SK-N-SH treated with all-trans-retinoic acid at 6 μM for 48 hours (cell line): ENCODE measurements around the gene FBXO31.

Source experiments
- ATAC-seq: fragments of 200-7000 bp; cut with Tn5 transposase; 3 replicates; pipeline ENCODE4 v1.9.1; 2020; ENCODE audit warnings: mild to moderate bottlenecking, moderate library complexity
- ARNTL ChIP-seq: fragments of 450-650 bp; formaldehyde crosslinking; IDR thresholded peaks from 2 replicates; pipeline ENCODE4 v1.5.0; 2020; ENCODE audit warnings: low read depth, mild to moderate bottlenecking, moderate library complexity, borderline replicate concordance
- BACH2 ChIP-seq: fragments of 250-450 bp; sonication (Bioruptor Pico); IDR thresholded peaks from 2 replicates; pipeline ENCODE4 v1.9.0; 2021; ENCODE audit warnings: mild to moderate bottlenecking, borderline replicate concordance
- CSDC2 ChIP-seq: fragments of 250-450 bp; sonication (Bioruptor Pico); IDR thresholded peaks from 2 replicates; pipeline ENCODE4 v1.5.0; 2020; ENCODE audit warnings: mild to moderate bottlenecking, moderate library complexity
- ESRRG ChIP-seq: fragments of 250-450 bp; sonication (Bioruptor Pico); IDR thresholded peaks from 2 replicates; pipeline ENCODE4 v1.6.1; 2021; ENCODE audit warnings: mild to moderate bottlenecking
- ISL1 ChIP-seq: fragments of 250-450 bp; sonication (Bioruptor Pico); IDR thresholded peaks from 2 replicates; pipeline ENCODE4 v2.1.2; 2022; ENCODE audit warnings: mild to moderate bottlenecking, moderate library complexity
- RARB ChIP-seq: fragments of 250-450 bp; sonication (Bioruptor Pico); IDR thresholded peaks from 2 replicates; pipeline ENCODE4 v1.8.0; 2021; ENCODE audit warnings: mild to moderate bottlenecking, moderate library complexity
- TOX ChIP-seq: fragments of 250-450 bp; sonication (Bioruptor Pico); IDR thresholded peaks from 2 replicates; pipeline ENCODE4 v1.8.0; 2021; ENCODE audit warnings: mild to moderate bottlenecking, moderate library complexity, borderline replicate concordance
- ZC3H10 ChIP-seq: fragments of 250-450 bp; sonication (Bioruptor Pico); IDR thresholded peaks from 2 replicates; pipeline ENCODE4 v1.5.1; 2021; ENCODE audit warnings: mild to moderate bottlenecking, moderate library complexity
- ZFP3 ChIP-seq: fragments of 250-450 bp; sonication (Bioruptor Pico); IDR thresholded peaks from 2 replicates; pipeline ENCODE4 v1.5.0; 2020; ENCODE audit warnings: mild to moderate bottlenecking, moderate library complexity
- ZFP30 ChIP-seq: fragments of 450-650 bp; formaldehyde crosslinking; IDR thresholded peaks from 2 replicates; pipeline ENCODE4 v1.5.0; 2022; ENCODE audit warnings: mild to moderate bottlenecking, moderate library complexity
- ZNF565 ChIP-seq: fragments of 450-650 bp; formaldehyde crosslinking; conservative IDR thresholded peaks from 2 replicates; pipeline ENCODE4 v1.5.0; 2020; ENCODE audit warnings: low read depth, mild to moderate bottlenecking, moderate library complexity
- TF ChIP-seq, protein P1 (sequence below): fragments of 250-450 bp; sonication (Bioruptor Pico); IDR thresholded peaks from 2 replicates; pipeline ENCODE4 v1.8.0; 2021; ENCODE audit warnings: low read depth, mild to moderate bottlenecking, moderate library complexity, borderline replicate concordance
- TF ChIP-seq, protein P2 (sequence below): fragments of 250-450 bp; sonication (Bioruptor Pico); IDR thresholded peaks from 2 replicates; pipeline ENCODE4 v1.5.1; 2021; ENCODE audit warnings: mild to moderate bottlenecking, moderate library complexity
- TF ChIP-seq, protein P3 (sequence below): fragments of 250-450 bp; sonication (Bioruptor Pico); IDR thresholded peaks from 2 replicates; pipeline ENCODE4 v1.5.1; 2020; ENCODE audit warnings: low read depth, mild to moderate bottlenecking, moderate library complexity
- TF ChIP-seq, protein P4 (sequence below): fragments of 250-450 bp; sonication (Bioruptor Pico); IDR thresholded peaks from 2 replicates; pipeline ENCODE4 v1.8.0; 2020; ENCODE audit warnings: mild to moderate bottlenecking, moderate library complexity, borderline replicate concordance
- TF ChIP-seq, protein P5 (sequence below): fragments of 250-450 bp; sonication (Bioruptor Pico); IDR thresholded peaks from 2 replicates; pipeline ENCODE4 v1.5.0; 2020; ENCODE audit warnings: mild to moderate bottlenecking, moderate library complexity

FBXO31 gene

DNA sequence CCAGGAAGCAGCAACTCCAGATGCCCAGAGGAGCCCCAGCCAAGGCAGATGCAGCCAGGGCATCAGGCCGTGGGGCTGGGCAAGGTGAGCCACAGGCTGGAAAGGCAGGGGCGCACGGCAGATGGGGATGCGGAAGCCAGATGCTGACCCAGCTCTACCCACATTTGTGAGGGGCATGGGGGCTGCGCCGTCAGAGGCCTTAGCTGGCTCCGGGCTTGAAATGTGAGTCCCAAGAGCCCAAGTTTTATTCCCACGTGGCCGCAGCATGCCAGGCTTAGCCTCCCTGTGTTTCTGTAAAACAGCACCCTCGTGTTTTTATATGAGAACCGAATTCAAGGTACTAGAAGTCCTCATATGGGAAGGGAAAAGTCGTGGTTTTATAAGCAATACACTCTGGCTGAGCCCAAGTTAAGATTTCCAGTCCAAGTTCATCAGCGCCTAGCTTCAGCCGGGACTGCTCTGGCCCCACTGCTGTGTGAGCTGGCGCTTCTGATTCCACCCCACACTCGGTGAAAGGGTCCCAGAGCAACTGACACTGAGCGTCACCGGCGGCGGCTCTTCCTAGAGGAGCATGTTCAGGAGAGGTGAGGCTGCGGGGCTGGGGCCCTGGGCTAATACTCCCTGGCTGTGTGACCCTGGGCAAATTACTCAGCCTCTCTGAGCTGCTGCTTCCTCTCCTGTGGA is 59.7 kb downstream of the FBXO31 start:
- ATAC-seq: no peak
- TF ChIP-seq, protein P1, sequence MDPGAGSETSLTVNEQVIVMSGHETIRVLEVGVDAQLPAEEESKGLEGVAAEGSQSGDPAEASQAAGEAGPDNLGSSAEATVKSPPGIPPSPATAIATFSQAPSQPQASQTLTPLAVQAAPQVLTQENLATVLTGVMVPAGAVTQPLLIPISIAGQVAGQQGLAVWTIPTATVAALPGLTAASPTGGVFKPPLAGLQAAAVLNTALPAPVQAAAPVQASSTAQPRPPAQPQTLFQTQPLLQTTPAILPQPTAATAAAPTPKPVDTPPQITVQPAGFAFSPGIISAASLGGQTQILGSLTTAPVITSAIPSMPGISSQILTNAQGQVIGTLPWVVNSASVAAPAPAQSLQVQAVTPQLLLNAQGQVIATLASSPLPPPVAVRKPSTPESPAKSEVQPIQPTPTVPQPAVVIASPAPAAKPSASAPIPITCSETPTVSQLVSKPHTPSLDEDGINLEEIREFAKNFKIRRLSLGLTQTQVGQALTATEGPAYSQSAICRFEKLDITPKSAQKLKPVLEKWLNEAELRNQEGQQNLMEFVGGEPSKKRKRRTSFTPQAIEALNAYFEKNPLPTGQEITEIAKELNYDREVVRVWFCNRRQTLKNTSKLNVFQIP (CRISPR knock-in tag): no peak
- TF ChIP-seq ZC3H10 (CRISPR knock-in tag): no peak
- TF ChIP-seq ISL1 (CRISPR knock-in tag): no peak
- TF ChIP-seq, protein P2, sequence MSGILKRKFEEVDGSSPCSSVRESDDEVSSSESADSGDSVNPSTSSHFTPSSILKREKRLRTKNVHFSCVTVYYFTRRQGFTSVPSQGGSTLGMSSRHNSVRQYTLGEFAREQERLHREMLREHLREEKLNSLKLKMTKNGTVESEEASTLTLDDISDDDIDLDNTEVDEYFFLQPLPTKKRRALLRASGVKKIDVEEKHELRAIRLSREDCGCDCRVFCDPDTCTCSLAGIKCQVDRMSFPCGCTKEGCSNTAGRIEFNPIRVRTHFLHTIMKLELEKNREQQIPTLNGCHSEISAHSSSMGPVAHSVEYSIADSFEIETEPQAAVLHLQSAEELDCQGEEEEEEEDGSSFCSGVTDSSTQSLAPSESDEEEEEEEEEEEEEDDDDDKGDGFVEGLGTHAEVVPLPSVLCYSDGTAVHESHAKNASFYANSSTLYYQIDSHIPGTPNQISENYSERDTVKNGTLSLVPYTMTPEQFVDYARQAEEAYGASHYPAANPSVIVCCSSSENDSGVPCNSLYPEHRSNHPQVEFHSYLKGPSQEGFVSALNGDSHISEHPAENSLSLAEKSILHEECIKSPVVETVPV (CRISPR knock-in tag): no peak
- no peak for TF ChIP-seq TOX (CRISPR knock-in tag)
- TF ChIP-seq ESRRG (CRISPR knock-in tag): no peak
- TF ChIP-seq, all 23 proteins: peak for 0

DNA sequence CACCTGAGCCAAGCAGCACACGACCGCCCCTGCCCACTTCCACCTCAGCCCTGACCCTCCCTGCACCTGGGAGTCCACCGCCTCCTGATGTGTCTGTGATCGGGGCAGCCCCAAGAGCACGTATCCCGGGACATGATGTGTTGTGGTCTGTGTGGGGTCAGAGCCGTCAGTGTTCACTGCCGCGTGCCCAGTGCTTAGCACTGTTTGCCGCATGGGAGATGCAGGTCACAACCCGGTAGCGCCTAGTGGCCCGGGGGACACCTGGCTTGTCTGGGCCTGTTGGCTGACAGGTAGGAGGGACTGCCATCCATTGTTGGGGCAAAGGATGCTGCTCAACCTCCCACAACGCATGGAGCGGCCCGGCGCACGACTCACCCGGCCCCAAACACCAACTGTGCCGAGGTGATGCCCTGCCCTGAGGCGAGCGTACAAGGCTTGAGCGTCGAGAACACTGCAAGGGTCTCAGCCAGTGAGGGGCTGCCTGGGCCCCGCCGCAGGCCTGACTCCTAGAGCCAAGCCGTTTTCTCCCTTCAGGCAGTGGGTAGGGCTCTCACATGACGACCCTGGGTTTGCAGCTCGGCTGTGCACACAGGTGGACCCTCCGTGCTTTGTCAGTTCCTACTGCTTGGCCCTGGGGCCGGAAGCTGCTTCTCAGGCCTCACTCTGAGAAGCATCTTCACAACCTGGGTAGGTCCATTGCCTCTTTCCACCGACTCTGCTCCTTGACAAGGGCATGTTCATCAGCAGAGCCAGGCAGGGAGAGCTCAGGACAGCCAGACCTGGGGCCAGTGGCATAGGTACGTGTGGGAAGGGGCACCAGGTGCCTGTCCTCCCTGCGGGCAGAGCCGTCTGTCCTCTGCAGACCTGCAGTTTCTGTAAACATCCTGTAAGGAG is 60.5 kb downstream of the FBXO31 start:
- TF ChIP-seq ZNF565 (CRISPR knock-in tag): no peak
- TF ChIP-seq ZFP30 (CRISPR knock-in tag): no peak
- no peak for TF ChIP-seq ESRRG (CRISPR knock-in tag)
- TF ChIP-seq, protein P2 (CRISPR knock-in tag): no peak
- no peak for TF ChIP-seq CSDC2 (CRISPR knock-in tag)
- TF ChIP-seq, protein P3, sequence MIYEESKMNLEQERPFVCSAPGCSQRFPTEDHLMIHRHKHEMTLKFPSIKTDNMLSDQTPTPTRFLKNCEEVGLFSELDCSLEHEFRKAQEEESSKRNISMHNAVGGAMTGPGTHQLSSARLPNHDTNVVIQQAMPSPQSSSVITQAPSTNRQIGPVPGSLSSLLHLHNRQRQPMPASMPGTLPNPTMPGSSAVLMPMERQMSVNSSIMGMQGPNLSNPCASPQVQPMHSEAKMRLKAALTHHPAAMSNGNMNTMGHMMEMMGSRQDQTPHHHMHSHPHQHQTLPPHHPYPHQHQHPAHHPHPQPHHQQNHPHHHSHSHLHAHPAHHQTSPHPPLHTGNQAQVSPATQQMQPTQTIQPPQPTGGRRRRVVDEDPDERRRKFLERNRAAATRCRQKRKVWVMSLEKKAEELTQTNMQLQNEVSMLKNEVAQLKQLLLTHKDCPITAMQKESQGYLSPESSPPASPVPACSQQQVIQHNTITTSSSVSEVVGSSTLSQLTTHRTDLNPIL (CRISPR knock-in tag): no peak
- TF ChIP-seq, all 23 proteins: peak for 0
- no peak for ATAC-seq

DNA sequence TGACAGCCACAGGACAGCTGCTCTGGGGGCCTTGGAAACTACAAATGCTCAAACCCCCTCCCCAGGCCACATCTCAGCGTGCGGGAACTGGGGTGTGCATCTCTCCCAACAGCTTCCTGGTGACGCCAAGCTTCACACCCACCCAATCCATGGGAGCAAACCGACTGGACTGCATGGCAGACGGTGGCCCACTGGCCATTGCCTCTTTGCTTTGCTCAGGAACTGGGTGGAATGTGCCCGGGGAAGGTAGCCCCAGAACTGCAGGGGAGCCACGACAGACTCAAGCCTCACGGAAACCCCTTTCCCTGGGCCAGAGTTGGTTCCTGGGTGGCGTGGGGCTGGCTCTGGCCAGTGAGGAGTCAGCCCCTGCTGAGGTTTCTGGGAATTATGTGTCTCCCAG is 61.2 kb downstream of the FBXO31 start:
- ATAC-seq: no peak
- no peak for TF ChIP-seq TOX (CRISPR knock-in tag)
- TF ChIP-seq, protein P4, sequence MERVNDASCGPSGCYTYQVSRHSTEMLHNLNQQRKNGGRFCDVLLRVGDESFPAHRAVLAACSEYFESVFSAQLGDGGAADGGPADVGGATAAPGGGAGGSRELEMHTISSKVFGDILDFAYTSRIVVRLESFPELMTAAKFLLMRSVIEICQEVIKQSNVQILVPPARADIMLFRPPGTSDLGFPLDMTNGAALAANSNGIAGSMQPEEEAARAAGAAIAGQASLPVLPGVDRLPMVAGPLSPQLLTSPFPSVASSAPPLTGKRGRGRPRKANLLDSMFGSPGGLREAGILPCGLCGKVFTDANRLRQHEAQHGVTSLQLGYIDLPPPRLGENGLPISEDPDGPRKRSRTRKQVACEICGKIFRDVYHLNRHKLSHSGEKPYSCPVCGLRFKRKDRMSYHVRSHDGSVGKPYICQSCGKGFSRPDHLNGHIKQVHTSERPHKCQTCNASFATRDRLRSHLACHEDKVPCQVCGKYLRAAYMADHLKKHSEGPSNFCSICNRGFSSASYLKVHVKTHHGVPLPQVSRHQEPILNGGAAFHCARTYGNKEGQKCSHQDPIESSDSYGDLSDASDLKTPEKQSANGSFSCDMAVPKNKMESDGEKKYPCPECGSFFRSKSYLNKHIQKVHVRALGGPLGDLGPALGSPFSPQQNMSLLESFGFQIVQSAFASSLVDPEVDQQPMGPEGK (CRISPR knock-in tag): no peak
- no peak for TF ChIP-seq ZC3H10 (CRISPR knock-in tag)
- TF ChIP-seq CSDC2 (CRISPR knock-in tag): no peak
- TF ChIP-seq ZFP30 (CRISPR knock-in tag): no peak
- TF ChIP-seq ARNTL (CRISPR knock-in tag): no peak

DNA sequence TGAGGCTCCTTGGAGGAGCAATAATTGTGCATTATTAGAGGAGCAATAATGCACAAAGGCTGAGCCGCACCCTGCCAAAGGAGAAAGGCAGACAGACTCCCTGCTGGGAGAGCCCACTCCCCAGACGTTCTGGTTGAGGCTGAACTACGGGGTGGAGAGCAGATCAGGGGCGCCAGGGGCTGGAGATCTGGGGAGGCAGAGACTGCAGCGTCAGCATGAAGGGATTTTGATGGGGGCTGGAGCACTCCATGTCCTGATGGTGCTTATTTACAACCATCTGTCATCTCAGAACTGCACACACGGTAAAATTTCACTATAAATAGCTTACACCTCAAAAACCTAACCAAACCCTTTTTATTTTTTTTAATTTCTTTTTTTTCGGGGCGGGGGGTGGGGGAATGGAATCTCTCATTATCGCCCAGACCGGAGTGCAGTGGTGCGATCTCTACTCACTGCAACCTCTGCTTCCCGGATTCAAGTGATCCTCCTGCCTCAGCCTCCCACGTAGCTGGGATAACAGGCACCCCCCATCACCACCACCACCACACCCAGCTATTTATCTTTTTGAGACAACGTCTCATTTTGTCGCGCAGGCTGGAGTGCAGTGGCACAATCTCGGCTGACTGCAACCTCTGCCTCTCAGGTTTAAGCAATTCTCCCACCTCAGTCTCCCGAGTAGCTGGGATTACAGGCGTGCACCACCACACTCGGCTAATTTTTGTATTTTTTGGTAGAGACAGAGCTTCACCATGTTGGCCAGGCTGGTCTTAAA is 62.1 kb downstream of the FBXO31 start:
- no peak for ATAC-seq
- TF ChIP-seq ZNF565 (CRISPR knock-in tag): no peak
- no peak for TF ChIP-seq RARB (CRISPR knock-in tag)
- TF ChIP-seq, protein P2 (CRISPR knock-in tag): no peak
- TF ChIP-seq ZFP3 (CRISPR knock-in tag): no peak
- TF ChIP-seq, protein P5, sequence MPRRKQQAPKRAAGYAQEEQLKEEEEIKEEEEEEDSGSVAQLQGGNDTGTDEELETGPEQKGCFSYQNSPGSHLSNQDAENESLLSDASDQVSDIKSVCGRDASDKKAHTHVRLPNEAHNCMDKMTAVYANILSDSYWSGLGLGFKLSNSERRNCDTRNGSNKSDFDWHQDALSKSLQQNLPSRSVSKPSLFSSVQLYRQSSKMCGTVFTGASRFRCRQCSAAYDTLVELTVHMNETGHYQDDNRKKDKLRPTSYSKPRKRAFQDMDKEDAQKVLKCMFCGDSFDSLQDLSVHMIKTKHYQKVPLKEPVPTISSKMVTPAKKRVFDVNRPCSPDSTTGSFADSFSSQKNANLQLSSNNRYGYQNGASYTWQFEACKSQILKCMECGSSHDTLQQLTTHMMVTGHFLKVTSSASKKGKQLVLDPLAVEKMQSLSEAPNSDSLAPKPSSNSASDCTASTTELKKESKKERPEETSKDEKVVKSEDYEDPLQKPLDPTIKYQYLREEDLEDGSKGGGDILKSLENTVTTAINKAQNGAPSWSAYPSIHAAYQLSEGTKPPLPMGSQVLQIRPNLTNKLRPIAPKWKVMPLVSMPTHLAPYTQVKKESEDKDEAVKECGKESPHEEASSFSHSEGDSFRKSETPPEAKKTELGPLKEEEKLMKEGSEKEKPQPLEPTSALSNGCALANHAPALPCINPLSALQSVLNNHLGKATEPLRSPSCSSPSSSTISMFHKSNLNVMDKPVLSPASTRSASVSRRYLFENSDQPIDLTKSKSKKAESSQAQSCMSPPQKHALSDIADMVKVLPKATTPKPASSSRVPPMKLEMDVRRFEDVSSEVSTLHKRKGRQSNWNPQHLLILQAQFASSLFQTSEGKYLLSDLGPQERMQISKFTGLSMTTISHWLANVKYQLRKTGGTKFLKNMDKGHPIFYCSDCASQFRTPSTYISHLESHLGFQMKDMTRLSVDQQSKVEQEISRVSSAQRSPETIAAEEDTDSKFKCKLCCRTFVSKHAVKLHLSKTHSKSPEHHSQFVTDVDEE (CRISPR knock-in tag): no peak
- no peak for TF ChIP-seq BACH2 (CRISPR knock-in tag)
- TF ChIP-seq, protein P1 (CRISPR knock-in tag): no peak
- TF ChIP-seq TOX (CRISPR knock-in tag): no peak
- TF ChIP-seq CSDC2 (CRISPR knock-in tag): no peak
